GM12801 (cell line): ENCODE results near the gene SLC28A3.

Experiments
- CTCF ChIP-seq: IDR thresholded peaks from one replicate; pipeline ENCODE4 v1.5.1; 2011; ENCODE audit warnings: control low read depth; ENCODE audit not compliant: insufficient read length; ENCODE audit errors: extremely low read depth

Gene SLC28A3

GRCh38 chr9:84310883-84311282 is 29.7 kb downstream of the SLC28A3 start:
- TF ChIP-seq CTCF = no peak

DNA sequence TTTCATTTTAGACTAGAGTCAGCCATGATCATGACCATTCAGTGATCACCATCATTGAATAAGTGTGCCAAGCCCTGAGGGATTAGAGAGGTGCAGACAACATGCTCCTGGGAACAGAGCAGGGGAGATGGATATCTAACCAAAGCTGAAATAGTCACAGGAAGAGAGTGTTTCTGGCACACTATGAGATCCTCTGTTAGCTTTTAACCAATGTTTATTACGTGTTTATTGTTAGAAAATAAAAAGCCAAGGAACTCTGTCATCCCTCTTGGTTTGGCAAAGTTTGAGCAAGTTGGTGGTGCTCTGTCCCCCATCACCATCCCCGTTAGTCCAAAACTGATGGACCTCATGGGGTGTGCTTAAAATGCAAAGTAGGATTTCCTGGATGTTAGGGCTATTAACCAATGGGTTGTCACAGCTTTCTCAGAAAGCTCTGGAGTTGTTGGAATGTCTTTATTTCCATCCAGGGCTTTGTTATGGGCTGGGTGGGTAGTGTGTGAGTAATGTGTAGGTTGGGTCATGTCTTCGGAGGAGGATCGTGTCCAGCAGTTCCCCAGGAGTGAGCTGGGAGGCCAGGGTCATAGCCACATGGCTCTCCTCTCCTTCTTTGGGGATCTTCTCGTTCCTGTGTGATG is 34.9 kb downstream of the SLC28A3 start:
- TF ChIP-seq CTCF = no peak

DNA sequence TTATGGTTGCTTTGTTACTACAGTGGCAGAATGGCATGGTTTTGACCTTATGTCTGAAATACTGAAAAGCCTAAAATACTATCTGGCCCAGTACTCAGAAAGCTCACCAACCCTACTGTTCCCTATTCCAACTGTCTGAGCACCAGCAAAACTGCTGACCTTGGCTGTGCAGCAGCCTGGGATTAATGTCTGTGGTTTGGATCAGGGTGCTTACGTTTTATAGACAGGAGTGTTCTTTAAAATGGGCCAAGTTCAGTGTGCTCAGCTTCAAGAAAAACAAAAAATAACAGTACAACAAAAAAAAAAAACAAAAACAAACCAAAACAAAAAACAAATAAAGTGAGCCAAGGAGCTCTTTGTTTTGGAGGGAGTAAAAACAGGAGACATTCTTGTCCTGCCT is 36.4 kb downstream of the SLC28A3 start:
- no peak for TF ChIP-seq CTCF

GRCh38 chr9:84303061-84303460 is 37.5 kb downstream of the SLC28A3 start:
- TF ChIP-seq CTCF = no peak

GRCh38 chr9:84301851-84302250 is 38.7 kb downstream of the SLC28A3 start:
- TF ChIP-seq CTCF = no peak

DNA sequence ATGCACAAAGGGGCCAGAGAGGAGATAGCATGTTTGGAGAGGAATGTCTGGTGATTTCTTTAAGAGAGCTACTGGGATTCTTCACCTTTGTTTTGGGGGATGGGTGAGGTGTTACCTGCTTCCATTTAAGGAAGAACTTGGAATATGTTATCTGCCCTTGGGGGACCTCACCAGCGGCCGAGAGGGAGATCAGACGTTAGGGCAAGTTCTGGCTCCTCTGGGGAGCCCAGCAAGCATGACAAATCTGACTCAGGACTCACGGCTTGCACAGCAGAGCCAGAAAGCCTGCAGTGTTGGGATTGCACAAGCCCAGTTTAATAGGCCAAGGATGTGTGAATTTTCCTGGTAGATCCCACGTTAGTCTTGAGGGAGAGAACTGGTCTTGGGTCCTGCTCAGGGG is 40.3 kb downstream of the SLC28A3 start:
- TF ChIP-seq CTCF = no peak

- no peak for TF ChIP-seq CTCF
These were observed 43.3 kb downstream of the SLC28A3 start for GRCh38 chr9:84297162-84297821.
